ENCODE data around the gene PLA2G4D.

DNA sequence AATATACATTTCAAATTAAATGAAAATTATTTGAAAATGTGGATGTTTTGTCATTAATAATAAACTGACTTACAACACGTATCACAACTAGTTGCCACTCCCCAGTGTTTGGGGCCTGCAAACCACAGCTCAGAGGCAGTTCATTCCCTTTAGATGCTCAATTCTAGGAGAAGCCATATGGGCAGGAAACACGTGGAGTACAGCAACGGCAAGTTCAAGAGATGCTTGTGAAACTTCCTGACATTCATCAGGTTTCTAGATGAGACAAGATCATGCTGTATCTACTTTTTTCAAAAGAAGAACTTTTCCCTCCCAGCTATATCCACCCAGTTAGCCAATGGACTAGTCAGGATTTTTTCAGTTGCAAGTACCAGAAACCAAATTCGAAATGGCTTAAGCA is 17.6 kb upstream of the PLA2G4D start:
- TF ChIP-seq, protein P1, sequence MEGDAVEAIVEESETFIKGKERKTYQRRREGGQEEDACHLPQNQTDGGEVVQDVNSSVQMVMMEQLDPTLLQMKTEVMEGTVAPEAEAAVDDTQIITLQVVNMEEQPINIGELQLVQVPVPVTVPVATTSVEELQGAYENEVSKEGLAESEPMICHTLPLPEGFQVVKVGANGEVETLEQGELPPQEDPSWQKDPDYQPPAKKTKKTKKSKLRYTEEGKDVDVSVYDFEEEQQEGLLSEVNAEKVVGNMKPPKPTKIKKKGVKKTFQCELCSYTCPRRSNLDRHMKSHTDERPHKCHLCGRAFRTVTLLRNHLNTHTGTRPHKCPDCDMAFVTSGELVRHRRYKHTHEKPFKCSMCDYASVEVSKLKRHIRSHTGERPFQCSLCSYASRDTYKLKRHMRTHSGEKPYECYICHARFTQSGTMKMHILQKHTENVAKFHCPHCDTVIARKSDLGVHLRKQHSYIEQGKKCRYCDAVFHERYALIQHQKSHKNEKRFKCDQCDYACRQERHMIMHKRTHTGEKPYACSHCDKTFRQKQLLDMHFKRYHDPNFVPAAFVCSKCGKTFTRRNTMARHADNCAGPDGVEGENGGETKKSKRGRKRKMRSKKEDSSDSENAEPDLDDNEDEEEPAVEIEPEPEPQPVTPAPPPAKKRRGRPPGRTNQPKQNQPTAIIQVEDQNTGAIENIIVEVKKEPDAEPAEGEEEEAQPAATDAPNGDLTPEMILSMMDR (conservative IDR thresholded peaks at IDR 0.05 in 1 of 2, IDR thresholded peaks at IDR 0.05 in 1 of 2; ENCODE audit: low read depth in 1 of 2, low read length in 2 of 2) = no peak
- no peak for TF ChIP-seq EZH2 (IDR thresholded peaks at IDR 0.05; ENCODE audit: low read length, missing control alignments)
